Loucy (cell line): Measurements from ENCODE around the gene NDUFAF8.

Experiments
- EZH2phosphoT487 ChIP-seq: fragments of 200-600 bp; IDR thresholded peaks from 2 replicates; pipeline ENCODE4 v1.6.1; 2018; ENCODE audit warnings: antibody characterized with exemption, mild to moderate bottlenecking, moderate library complexity, borderline replicate concordance
- TF ChIP-seq, protein P1 (sequence below): fragments of 200-600 bp; sonication (generic); conservative IDR thresholded peaks from 2 replicates; pipeline ENCODE4 v1.5.1; 2014; ENCODE audit warnings: mild to moderate bottlenecking, antibody characterized with exemption, low read length

DNA sequence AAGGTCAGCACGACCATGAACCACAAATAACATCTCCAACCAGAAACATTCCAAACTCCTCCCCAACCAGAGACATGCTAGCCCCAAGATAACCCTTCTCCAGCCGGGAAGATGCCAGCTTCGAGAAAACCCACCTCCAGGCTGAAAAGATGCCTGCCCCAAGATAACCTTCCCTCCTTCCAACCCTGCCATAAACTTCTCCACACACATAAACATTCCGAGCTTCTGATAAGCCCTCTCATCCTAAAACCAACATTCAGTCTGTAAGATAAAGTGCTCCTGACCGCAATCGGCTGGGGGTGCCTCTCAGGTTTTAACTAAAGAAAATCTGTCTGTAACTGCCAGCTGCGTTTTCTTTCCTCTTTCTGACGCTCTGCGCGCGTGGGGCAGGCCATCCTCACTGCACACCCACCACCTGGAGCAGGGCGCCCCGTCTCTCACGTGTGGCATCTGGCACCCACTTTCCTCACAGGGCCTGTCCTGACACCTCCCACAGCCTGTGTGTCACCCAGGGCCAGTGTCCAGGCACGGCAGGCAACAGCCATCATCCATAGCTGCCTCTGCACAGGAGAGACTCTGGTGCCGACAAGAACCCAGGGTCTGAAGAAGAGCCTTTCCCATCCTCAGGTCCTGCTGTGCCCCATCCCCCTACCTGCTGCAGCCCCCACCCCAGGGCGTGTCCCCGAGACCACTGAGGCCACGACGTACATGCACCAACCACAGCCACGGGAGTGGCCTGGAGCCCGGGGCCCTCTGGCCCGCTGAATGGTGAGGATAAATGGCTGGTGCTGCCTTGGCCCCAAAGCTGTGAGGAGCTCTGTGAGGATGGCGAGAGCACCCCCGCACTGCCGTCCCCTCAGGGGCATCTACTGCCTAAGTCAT is 3.9 kb upstream of the NDUFAF8 start:
- no peak for TF ChIP-seq EZH2phosphoT487
- TF ChIP-seq, protein P1, sequence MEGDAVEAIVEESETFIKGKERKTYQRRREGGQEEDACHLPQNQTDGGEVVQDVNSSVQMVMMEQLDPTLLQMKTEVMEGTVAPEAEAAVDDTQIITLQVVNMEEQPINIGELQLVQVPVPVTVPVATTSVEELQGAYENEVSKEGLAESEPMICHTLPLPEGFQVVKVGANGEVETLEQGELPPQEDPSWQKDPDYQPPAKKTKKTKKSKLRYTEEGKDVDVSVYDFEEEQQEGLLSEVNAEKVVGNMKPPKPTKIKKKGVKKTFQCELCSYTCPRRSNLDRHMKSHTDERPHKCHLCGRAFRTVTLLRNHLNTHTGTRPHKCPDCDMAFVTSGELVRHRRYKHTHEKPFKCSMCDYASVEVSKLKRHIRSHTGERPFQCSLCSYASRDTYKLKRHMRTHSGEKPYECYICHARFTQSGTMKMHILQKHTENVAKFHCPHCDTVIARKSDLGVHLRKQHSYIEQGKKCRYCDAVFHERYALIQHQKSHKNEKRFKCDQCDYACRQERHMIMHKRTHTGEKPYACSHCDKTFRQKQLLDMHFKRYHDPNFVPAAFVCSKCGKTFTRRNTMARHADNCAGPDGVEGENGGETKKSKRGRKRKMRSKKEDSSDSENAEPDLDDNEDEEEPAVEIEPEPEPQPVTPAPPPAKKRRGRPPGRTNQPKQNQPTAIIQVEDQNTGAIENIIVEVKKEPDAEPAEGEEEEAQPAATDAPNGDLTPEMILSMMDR, result no peak
